ELF-1 (cell line): Measurements from ENCODE around the gene NPL.
A peak's percentile ranks its signal among the peaks of the same experiment; 100 is the strongest.

Experiments
- DNase-seq: peaks from one replicate; pipeline ENCODE4 v3.0.0-alpha.2; 2016; ENCODE audit warnings: low read depth, low spot score

NPL gene

DNA sequence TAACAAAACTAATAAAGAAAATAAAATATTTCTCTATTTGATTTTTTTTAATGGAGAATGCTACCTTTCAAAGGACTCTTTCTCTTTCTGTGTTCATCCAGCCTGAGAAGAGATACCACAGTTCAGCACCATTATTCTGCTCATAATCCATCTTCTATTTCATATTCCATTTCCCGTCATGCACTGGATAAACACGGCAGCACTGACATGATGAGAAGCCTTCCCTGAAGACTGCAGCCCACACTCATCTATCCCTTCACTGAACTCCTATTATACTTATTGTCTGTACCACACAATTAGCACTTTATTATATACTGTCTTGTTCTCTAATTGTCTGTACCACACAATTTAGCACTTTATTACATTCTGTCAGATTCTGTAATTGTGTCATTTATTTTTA is 10.7 kb upstream of the NPL start:
- DNase-seq = no peak

DNA sequence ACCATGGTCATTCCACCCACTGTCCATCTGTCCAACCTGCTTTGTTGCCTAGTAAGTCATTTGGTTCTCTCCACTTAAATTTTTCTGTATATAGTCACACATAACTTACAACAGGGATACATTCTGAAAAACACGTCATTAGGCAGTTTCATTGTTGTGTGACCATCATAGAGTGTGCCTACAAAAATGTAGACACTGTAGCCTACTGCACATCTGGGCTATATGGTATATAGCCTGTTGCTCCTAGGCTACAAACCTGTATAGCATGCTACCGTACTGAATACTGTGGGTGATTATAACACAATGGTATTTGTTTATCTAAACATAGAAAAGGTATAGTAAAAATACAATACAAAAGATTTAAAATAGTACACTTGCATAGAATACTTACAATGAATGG is 10.0 kb upstream of the NPL start:
- DNase-seq = no peak

DNA sequence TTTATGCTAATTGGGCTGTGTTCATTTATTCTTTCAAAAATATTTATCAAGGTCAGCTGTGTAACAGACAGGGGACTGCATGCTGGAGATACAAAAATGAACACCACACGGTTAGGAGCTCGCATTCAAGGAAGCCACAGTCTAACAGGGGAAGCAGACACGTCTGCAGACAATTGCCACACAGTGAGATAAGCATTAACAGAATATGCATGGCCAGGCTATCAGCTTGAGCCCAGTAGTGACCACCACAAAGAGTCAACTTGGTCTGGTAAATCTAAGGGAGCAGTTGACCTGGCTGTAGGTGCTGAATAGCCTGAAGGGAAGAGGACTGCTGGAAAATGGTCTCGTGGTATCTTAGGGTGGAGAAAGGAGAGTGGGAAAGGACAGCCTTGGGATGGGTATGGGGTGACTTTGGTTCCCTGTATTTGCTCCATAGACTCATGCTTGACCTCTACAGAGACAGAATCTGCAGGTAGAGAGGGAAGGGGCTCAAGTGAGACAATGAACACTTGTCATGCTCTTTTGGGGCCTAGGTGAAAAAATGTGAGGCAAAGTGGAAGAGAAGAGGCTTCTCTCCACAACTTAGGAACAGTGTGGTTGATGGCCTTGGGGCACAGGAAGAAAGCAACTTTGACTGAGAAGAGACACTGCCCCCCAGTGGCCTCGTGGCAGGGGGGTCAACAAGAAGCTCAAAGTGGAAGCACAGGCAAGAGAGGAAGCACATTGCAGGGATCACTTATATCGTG is 7.6 kb upstream of the NPL start:
- peak; percentile 84 for DNase-seq

DNA sequence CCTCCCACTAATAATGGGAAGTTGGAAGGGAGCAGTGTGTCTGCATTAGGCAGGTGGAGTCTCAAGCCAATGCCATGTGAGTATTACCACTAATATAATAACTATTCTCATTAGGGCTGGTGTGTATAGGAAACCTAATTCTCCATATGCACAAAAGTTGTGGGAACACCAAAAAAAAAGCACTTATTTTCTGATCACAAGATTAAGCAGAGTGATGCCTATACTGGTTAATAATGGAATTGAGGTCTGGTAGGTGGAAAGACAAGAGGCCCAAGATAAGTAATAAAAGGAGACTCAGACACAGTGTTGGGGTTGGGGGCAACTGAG is 7.0 kb upstream of the NPL start:
- DNase-seq = no peak

DNA sequence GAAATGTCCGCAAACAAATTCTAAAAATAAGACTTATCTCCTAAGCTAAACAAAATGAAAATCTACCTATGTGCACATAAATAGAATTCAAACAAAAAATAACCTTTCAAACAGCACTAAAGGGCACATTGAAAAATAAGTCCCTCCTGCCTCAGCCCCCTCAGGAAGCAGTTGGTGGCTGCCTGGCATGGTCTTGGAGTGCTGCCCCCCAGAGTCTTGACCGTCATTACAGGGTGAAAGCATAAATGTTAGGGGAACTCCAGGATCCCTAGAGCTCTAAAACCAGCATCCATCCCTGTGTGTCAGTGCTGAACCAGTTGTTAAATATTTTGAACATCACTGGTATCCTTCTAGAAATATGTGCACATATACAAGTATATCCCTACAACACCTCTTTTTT is 6.5 kb upstream of the NPL start:
- DNase-seq = peak; percentile 18

DNA sequence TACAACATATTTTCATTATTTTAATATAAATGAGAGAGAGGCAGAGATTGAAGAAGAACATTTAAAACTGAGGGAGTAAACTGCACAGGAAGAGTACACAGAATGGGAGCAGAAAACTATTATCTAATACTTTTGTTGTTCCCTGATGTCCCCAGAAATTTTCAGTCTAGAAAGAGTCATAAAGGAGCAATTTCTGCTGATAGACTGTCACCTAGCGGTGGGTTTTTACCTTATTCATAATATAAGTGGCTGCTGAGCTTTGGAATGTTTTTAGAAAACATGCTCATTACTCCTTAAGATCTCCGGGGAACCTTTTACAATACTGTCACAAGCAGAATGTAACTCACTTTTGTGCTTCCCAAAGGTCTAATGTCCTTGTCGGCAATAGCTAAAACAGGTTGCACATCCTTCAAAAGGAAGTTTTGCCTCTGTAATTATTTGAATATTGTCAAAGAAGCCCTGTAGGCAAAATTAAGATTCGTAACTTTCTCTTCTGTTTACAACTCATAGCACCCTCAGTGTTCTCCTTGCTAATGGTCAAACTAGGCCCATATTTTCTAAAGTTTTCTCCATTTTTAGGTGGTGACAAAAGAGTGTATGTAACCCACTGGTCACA is 4.9 kb upstream of the NPL start:
- DNase-seq = no peak

DNA sequence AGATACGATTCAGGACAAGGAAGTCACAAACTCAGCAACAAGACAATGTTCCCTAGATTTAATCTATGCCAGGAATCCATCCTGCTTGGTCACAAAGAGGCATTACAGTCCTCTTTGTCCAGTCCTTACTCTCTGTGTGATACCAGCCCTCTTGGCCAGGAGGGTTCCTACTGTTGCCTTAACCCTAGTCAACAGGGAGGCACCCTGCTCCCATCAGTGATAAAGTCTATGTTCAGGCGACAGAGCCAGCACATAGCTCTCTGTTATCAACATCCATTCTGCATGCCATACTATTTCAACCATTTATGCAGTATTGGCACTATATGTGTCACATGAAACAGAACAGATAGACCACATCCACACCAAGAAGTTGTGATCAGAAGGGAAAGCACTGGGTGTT is 4.4 kb upstream of the NPL start:
- DNase-seq = no peak

DNA sequence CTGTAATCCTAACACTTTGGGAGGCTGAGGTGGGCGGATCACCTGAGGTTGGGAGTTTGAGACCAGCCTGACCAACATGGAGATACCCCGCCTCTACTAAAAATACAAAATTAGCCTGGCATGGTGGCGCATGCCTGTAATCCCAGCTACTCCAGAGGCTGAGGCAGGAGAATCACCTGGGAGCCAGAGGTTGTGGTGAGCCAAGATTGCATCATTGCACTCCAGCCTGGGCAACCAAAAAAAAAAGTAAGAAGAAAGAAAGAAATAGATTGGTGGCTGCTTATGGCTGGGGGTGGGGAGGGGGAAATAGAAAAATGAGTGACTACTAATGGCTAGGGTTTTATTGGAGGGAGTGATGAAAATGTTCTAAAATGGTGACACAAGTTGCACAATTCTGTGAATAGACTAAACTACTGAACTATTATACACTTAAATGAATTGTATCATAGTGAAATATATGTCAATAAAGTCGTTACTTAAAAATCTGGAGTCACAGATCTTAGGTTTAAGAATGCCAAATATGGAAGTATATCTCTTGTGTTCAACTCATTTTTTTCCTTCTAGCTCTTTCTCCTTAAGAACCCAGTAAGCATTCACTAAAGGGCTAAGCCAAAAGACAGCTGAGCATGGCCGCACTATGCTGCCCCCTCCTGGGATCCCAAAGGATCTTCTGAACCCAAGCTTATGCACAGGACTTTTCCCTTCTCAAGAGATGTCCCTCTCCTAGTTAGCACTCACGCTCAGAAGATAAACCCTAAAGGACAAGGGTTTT is 3.2 kb upstream of the NPL start:
- DNase-seq = peak; percentile 60

DNA sequence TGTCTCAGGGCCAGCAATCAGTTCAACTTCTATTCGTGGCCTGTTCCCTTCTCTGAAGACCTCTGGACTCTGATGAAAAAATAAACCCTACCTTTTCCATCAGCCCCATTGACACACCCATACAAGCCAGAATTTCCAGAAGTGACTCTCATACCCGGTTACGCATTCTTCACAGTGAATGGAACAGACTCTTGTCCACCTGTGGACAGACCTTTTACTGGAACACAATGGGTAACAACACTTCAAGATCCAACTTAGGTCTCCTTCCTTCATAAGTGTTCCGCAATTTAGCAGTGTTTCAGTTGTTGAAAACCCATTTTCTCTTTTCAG is 2.6 kb upstream of the NPL start:
- DNase-seq = no peak

DNA sequence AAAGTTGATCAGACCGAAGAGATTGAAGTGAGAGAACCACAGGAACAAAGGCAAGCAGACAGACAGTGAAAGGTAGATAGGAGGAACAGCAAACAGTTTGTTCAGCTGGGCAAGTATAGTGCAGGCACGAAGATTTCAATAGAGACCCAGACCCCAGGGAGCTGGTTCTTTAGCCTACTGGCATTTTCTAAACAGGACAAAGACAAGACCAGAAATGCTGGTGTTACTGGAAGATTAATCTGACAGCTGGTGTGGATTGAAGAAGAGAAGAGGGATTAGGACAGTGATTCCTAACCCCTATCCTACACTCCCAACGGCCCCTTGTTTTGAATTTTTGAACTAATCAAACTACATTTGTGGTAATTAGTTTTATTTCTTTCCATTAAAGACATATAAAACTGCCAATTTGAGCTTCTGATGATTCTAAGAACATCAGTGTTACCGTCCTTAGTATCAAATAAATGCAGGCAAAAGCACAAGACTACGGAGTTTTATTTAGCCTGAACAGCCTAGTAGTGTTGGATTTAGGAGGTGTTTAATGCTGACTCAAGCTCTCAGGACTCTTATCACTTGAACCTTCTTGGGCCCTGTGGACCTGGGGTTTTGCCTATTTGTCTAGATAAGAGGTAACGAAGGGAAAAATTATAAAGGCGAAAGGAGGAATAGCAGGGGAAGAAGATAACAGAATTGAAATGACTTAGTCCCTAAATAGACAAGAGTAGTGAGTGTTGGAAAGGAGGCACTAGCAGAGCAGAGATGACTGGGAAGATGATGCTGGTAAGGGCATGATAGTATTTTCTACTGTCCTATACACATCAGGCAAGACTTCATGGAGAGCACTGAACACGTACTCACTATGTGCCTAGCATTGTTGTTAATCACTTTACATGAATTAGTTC is 2.0 kb downstream of the NPL start:
- no peak for DNase-seq

DNA sequence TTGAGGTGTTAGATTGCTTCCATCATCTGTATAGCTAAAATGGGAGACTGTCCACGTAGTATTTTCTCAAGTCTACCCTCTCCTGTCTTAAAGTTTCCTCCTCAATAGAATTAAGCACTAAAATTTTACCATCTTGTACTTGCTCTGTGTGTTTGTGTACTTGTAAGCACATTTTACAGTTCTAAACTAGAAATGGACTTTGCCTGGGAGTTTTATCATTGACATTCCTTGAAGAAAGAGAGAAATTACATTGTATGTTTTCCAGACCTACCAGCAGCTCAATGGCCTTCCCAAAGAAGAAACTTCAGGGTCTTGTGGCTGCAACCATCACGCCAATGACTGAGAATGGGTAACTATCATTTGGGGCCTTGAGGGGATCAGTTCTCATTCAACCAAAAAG is 4.5 kb downstream of the NPL start:
- DNase-seq = no peak

DNA sequence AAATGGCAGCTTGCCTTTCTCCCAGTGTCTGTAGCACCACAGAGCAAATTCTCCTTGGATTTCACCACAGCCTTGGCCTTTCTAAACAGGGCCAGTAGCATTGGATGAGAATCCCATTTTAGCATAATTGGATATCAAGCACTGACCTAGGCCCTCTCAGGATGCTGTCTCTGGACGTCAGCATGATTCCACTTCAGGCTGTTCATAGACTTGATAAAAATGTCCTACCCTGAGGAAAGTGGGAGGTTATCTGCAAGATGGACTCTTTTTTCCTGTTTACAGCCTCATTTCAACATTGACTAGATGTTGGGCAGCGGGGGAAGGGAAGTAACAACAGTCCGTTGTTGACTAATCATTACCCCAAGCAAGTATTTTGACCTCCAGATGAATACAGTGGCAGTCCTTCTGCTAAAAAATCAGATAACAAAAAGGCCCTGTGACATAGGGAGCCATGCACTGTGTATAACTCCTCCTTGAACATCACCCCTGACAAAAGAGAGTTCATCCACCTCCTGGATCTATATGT is 5.2 kb downstream of the NPL start:
- no peak for DNase-seq

DNA sequence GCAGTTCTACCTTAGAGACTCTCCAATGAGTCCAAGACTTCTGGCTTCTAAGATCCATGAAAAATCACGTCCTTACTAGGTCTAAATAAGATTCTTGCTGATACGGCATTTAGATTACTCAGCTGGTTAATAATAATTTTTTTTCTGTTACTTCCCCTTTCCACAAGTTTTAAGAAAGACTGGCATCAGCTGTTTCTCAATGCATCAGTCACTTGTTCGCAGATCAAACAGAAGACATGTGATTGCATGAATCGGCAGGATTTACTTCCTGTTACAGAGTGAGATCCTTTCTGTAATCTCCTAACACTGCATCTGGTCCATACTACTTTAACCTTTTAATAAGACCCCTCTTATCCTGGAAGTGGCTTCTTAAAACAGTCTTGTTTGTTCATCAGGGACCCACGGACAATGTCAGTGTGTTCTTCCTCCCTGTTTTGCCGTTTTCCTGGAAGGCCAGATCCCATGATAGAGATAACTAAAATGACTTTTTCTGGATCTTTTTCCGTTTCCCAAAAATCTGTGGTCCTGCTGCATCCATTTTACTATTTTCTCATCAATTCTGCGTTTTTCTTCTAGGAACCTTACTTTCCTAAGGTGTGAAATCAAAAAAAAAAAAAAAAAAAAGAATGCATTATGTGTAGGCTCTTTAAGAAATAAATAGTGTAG is 6.1 kb downstream of the NPL start:
- DNase-seq = no peak

DNA sequence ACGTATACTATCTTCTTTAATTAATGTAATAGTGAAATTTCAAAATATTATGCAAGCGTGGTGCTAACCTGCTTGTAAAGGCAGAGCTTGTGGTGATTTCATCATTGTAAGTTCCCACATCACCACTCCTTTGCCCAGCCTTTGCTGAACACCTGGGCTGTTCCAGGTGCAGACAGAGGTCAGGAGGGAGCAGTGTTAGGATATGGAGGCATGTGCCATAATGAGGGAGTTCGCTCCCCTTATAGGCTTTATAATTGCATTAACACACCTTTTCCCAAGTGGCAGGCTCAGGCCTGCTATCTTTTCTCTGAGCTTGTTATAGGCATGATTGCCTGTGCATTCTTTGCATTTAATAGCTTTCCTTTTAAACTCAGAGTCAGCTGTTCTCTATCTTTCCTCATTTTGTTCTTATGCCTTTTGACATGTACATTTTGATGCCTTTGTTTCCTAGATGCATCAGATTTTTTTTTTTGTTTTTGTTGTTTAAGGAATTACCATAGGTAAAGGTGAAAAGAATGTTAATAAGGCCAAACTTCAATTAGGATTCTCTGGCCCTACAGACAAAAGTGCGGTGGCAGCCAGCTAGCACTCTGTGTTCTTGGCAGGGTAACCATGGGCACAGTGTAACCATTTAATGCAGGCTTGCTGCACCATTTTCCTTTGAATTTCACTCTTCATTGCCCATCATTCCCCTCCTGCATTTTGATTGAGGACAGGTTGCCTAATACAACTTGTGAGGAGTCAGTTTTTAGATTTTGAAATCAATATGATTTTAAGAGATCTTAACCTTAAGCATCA is 12.6 kb downstream of the NPL start:
- DNase-seq = no peak

DNA sequence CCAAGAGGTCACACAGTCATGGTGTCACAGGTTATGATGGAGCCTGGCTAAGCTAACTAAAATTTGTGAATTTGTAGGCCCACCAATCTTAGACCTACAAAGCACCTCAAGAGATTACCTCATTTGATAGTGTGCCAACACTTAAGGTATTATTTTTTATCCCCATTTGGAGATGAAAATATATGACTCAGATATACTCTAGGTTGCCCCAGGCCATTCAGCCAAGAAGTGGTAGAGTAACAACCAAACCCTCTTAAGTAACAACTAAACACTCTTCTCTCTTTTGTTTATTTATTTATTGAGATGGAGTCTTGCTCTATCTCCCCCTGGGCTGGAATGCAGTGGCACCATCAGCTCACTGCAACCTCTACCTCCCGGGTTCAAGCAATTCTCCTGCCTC is 14.3 kb downstream of the NPL start:
- no peak for DNase-seq

DNA sequence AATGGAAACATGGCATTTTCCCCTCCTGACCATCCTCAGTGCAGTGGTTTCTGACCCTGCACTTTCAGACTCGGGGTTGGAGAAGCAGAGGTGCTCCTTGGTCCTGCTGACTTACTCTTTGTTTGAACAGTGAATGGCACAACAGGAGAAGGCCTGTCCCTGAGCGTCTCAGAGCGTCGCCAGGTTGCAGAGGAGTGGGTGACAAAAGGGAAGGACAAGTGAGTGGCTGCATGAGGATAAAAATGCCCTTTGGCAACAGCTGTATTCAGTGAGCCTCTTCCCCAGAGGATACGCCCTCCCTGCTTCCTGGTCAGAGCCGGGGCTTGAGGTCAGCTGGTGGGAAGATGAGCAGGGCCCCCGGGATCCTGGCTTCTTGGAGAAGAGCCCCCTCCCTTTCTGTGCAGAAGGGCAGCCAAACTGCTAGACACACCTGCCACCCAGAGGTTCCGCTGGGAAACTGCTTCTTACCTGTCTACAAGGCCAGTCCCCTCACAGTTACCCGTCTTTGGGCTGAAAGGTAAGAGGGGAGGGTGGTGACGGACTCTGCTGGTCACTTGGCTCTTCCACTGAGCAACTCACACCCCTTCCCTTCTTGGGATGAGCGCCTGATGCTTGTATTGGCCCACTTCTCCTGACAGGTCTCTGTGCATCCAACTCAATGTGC is 16.6 kb downstream of the NPL start:
- peak; percentile 90 for DNase-seq

DNA sequence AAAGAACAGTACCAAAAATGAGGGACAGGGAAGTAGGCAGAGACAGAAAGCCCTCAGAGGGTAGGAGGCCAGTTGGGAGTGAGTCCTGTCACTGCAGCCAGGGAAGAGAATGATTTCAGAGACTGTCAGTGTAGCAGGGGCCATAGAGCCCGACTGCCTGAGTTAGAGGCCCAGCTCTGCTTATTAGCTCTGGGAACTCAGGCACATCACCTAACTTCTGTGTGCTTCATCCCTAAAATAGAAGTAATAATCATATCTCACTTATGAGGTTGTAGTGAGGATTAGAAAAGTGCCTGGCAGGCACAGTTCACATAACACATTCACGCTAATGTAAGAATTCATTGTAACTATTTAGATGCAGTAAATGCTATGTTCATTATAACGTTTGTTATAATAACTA is 18.3 kb downstream of the NPL start:
- no peak for DNase-seq

DNA sequence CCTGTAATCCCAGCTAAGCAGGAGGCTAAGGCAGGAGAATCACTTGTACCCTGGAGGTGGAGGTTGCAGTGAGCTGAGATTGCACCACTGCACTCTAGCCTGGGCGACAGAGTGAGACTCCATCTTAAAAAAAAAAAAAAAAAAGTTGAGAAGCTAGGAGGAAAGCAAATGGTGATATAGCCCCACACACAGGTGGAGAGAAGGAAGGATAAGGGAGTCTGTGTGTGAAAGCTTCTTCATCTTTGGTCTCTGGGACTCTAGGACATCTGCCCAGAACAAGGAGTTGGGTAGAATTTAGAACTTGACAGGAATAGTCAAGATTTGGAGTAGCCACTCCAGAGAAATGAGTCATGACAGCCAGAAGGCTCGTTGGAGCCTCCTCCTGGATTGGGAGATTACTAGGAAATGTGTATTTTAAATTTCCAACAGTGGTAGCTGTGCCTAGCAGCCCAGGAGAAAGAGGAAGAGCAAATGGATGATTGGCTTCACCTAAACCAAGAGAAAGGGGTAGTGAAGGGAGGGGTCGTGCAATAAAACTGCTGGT is 19.9 kb downstream of the NPL start:
- DNase-seq = no peak

DNA sequence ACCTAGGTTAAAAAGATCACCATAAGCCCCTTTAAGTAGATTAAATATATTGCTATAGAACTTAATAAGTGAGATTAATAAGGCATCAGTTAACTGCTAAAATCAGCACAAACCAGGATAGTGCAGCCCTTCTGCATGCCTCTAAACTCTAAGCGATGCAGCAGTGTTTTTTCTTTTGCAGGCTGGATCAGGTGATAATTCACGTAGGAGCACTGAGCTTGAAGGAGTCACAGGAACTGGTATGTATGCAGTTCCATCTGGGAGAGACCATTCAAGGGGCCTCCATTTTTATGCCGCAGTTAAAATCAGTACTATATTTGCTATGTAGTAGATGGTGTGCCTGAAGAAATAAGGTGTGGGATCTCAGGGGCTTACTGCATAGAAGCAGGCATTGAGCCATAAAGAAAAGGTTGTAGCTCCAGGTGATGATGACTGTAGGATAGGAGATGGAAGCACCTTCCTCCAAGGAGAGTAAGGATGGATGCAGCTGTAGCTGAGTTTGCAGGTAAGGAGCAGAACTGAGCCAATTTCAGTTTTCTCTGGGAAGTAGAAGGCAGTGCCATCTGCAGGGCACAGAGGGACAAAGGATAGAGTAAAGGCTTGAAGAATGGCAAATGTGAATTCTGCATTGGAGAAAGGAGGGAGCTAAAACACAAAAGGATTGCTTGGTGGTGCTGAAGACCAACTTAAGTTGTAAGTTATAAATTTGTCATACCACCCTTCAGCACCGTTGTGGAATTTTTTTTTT is 22.6 kb downstream of the NPL start:
- DNase-seq = no peak
